ENCODE results near the gene DNM1.

DNM1 gene

GRCh38 chr9:128193469-128194096 is 9.6 kb upstream of the DNM1 start:
- no peak for DNase-seq (ENCODE audit: low spot score)
- no peak for TF ChIP-seq CTCF (IDR thresholded peaks at IDR 0.05)
- Histone ChIP-seq H3K27ac (peak overlapping the region; percentile 74 to 77), H3K4me3 (no peak overlapping the region)

- no peak for TF ChIP-seq CTCF (IDR thresholded peaks at IDR 0.05)
- no peak for DNase-seq (ENCODE audit: low spot score)
- Histone ChIP-seq H3K4me3 (no peak overlapping the region), H3K27ac (no peak overlapping the region)
Measured at GRCh38 chr9:128201441-128202369, 1.5 kb upstream of the DNM1 start.

GRCh38 chr9:128202648-128203023 is 543 bp upstream of the DNM1 start:
- H3K27ac ChIP-seq, result no peak overlapping the region
- peak overlapping the region; percentile 72 for H3K4me3 ChIP-seq

GRCh38 chr9:128203707-128204551 is 750 bp downstream of the DNM1 start:
- H3K4me3 ChIP-seq, result peak overlapping the region; percentile 72
- TF ChIP-seq CTCF (IDR thresholded peaks at IDR 0.05), result no peak
- peak overlapping the region in 1 of 2 donors; percentile 65 for H3K27ac ChIP-seq
- DNase-seq (ENCODE audit: low spot score), result peak; percentile 75

More at GRCh38 chr9:128202648-128203023, 543 bp upstream of the DNM1 start:
- no peak for TF ChIP-seq CTCF (IDR thresholded peaks at IDR 0.05)
- no peak for DNase-seq (ENCODE audit: low spot score)

GRCh38 chr9:128204858-128205257 is 1.7 kb downstream of the DNM1 start:
- TF ChIP-seq CTCF (IDR thresholded peaks at IDR 0.05), result no peak

GRCh38 chr9:128205296-128205944 is 2.2 kb downstream of the DNM1 start:
- H3K4me3 ChIP-seq, result no peak overlapping the region
- TF ChIP-seq CTCF (IDR thresholded peaks at IDR 0.05), result no peak
- peak; percentile 69 for DNase-seq (ENCODE audit: low spot score)
- H3K27ac ChIP-seq, result peak overlapping the region in 1 of 2 donors; percentile 65

More at GRCh38 chr9:128204858-128205257, 1.7 kb downstream of the DNM1 start:
- peak overlapping the region; percentile 72 for H3K4me3 ChIP-seq
- peak overlapping the region in 1 of 2 donors; percentile 65 for H3K27ac ChIP-seq
- peak; percentile 68 for DNase-seq (ENCODE audit: low spot score)

Measured in coronary artery (tissue), 2 donors.